ENCODE results near the gene CD4. TPM values are rescaled to one million over a fixed set of nuclear protein-coding genes. Genes with fewer than 3 reads are reported as not detected.
A peak's percentile ranks its signal among the peaks of the same experiment; 100 is the strongest.

CD4 gene
- total and polyA plus RNA-seq, 10 of the 15 experiments (the other 5 are each of a cell fraction or from before 2014, with no cell fraction given): 0.24 to 1.6 (median 0.69) TPM

DNA sequence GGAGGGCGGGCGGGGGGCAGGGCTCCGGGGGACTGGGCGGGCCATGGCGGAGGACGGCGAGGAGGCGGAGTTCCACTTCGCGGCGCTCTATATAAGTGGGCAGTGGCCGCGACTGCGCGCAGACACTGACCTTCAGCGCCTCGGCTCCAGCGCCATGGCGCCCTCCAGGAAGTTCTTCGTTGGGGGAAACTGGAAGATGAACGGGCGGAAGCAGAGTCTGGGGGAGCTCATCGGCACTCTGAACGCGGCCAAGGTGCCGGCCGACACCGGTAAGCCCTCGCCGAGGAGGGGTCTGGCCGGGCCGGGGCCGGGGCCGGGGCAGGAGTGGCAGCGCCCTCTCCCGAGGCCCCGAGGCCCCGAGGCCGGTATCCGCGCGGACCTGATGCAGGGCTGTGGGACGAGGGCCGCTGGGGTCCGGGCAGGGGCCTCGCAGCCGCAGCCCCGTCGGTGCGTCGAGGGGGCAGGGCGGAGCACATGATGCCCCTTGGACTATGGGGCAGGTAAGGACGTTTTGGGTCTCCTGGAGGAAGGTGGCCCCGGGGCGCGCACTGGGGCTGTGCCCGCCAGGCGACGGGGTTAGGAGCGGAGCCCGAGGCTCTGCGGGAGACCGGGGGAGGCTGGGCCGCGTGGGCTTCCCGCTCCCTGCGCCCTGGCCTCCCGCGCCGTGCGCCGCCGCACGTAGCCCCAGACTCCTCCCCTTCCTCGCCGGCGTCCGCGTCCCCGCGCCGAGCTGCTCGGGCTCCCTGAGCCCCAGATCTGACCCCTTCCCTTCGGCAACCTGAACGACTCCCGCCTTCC lies 78.3 kb downstream of the CD4 start, which contains the start of gene TPI1 (continued):
- TF ChIP-seq, protein P1, sequence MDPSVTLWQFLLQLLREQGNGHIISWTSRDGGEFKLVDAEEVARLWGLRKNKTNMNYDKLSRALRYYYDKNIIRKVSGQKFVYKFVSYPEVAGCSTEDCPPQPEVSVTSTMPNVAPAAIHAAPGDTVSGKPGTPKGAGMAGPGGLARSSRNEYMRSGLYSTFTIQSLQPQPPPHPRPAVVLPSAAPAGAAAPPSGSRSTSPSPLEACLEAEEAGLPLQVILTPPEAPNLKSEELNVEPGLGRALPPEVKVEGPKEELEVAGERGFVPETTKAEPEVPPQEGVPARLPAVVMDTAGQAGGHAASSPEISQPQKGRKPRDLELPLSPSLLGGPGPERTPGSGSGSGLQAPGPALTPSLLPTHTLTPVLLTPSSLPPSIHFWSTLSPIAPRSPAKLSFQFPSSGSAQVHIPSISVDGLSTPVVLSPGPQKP (IDR thresholded peaks at IDR 0.05; ENCODE audit: low read depth, low read length): no peak
- no peak for TF ChIP-seq SIX5 (IDR thresholded peaks at IDR 0.05; ENCODE audit: low read depth, low read length, severe bottlenecking)
- TF ChIP-seq FOXM1 (IDR thresholded peaks at IDR 0.05; ENCODE audit: low read depth, low read length): no peak
- TF ChIP-seq, protein P2, sequence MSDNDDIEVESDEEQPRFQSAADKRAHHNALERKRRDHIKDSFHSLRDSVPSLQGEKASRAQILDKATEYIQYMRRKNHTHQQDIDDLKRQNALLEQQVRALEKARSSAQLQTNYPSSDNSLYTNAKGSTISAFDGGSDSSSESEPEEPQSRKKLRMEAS (IDR thresholded peaks at IDR 0.05; ENCODE audit: low read depth, low read length): no peak; the same call in 1 of the 2 replicates
- peak; percentile 52; the same call in 1 of the 2 replicates for TF ChIP-seq NR2F1 (conservative IDR thresholded peaks at IDR 0.05)
- no peak for TF ChIP-seq RFX5 (IDR thresholded peaks at IDR 0.05; ENCODE audit: low read depth, low read length)
- no peak for TF ChIP-seq RELA (IDR thresholded peaks at IDR 0.05; ENCODE audit: borderline replicate concordance, partially characterized antibody)
- TF ChIP-seq SMAD5 (IDR thresholded peaks at IDR 0.05; ENCODE audit: low read depth): peak; percentile 95
- no peak for TF ChIP-seq RBBP5 (conservative IDR thresholded peaks at IDR 0.05)
- TF ChIP-seq MXI1 (IDR thresholded peaks at IDR 0.05; ENCODE audit: low read depth, low read length): 0 out of 2 replicates have a peak, but pooled peaks have one; percentile 21
- no peak for TF ChIP-seq ZNF622 (IDR thresholded peaks at IDR 0.05)
- TF ChIP-seq TCF7 (IDR thresholded peaks at IDR 0.05; ENCODE audit: borderline replicate concordance): no peak
- no peak; the same call in none of the 2 replicates for TF ChIP-seq GATAD2B (conservative IDR thresholded peaks at IDR 0.05; ENCODE audit: low read depth)
- no peak for TF ChIP-seq RAD21 (IDR thresholded peaks at IDR 0.05; ENCODE audit: insufficient read depth, low read depth, low read length)
- no peak for TF ChIP-seq ZZZ3 (IDR thresholded peaks at IDR 0.05; ENCODE audit: control insufficient read depth, insufficient read length, low read depth)
- TF ChIP-seq HDAC6 (IDR thresholded peaks at IDR 0.05; ENCODE audit: unreplicated experiment): peak; percentile 61
- TF ChIP-seq, protein P3, sequence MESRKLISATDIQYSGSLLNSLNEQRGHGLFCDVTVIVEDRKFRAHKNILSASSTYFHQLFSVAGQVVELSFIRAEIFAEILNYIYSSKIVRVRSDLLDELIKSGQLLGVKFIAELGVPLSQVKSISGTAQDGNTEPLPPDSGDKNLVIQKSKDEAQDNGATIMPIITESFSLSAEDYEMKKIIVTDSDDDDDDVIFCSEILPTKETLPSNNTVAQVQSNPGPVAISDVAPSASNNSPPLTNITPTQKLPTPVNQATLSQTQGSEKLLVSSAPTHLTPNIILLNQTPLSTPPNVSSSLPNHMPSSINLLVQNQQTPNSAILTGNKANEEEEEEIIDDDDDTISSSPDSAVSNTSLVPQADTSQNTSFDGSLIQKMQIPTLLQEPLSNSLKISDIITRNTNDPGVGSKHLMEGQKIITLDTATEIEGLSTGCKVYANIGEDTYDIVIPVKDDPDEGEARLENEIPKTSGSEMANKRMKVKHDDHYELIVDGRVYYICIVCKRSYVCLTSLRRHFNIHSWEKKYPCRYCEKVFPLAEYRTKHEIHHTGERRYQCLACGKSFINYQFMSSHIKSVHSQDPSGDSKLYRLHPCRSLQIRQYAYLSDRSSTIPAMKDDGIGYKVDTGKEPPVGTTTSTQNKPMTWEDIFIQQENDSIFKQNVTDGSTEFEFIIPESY (IDR thresholded peaks at IDR 0.05): no peak
- TF ChIP-seq, protein P4, sequence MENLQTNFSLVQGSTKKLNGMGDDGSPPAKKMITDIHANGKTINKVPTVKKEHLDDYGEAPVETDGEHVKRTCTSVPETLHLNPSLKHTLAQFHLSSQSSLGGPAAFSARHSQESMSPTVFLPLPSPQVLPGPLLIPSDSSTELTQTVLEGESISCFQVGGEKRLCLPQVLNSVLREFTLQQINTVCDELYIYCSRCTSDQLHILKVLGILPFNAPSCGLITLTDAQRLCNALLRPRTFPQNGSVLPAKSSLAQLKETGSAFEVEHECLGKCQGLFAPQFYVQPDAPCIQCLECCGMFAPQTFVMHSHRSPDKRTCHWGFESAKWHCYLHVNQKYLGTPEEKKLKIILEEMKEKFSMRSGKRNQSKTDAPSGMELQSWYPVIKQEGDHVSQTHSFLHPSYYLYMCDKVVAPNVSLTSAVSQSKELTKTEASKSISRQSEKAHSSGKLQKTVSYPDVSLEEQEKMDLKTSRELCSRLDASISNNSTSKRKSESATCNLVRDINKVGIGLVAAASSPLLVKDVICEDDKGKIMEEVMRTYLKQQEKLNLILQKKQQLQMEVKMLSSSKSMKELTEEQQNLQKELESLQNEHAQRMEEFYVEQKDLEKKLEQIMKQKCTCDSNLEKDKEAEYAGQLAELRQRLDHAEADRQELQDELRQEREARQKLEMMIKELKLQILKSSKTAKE (IDR thresholded peaks at IDR 0.05; ENCODE audit: low read depth, poor library complexity, severe bottlenecking): no peak
- TF ChIP-seq, protein P5, sequence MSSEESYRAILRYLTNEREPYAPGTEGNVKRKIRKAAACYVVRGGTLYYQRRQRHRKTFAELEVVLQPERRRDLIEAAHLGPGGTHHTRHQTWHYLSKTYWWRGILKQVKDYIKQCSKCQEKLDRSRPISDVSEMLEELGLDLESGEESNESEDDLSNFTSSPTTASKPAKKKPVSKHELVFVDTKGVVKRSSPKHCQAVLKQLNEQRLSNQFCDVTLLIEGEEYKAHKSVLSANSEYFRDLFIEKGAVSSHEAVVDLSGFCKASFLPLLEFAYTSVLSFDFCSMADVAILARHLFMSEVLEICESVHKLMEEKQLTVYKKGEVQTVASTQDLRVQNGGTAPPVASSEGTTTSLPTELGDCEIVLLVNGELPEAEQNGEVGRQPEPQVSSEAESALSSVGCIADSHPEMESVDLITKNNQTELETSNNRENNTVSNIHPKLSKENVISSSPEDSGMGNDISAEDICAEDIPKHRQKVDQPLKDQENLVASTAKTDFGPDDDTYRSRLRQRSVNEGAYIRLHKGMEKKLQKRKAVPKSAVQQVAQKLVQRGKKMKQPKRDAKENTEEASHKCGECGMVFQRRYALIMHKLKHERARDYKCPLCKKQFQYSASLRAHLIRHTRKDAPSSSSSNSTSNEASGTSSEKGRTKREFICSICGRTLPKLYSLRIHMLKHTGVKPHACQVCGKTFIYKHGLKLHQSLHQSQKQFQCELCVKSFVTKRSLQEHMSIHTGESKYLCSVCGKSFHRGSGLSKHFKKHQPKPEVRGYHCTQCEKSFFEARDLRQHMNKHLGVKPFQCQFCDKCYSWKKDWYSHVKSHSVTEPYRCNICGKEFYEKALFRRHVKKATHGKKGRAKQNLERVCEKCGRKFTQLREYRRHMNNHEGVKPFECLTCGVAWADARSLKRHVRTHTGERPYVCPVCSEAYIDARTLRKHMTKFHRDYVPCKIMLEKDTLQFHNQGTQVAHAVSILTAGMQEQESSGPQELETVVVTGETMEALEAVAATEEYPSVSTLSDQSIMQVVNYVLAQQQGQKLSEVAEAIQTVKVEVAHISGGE (CRISPR knock-in tag; IDR thresholded peaks at IDR 0.05): no peak; the same call in 1 of the 2 replicates
- TF ChIP-seq MEF2A (IDR thresholded peaks at IDR 0.05; ENCODE audit: insufficient read depth, low read depth, low read length): no peak

Data from GM12878 (cell line).